Measurements from ENCODE around the gene KRTAP4-4. TPM values are rescaled to one million over a fixed set of nuclear protein-coding genes. Genes with fewer than 3 reads are reported as not detected.

The KRTAP4-4 gene
- total and polyA plus RNA-seq, 9 of the 15 experiments (the other 6 are each of a cell fraction or from before 2014, with no cell fraction given): not detected

GRCh38 chr17:41184480-41184961 is 24.0 kb upstream of the KRTAP4-4 start, which contains the start of gene KRTAP4-1:
KRTAP4-1 (minus strand) TSS chr17:41184911; CDS start chr17:41184854, 57 bp downstream.
- Histone ChIP-seq H3K4me3 (no peak within 1 kb of the TSS), H3K27ac (ENCODE audit: extremely low read depth, low read depth, low read length) (no peak within 1 kb of the TSS), H3K9ac (ENCODE audit: insufficient read depth in 1 of 2, low read depth in 2 of 2, low read length in 2 of 2) (no peak within 1 kb of the TSS), H3K27me3 (ENCODE audit: control insufficient read depth in 2 of 2, insufficient read depth in 2 of 2, low read length in 2 of 2) (peaks cover 0 to 11% of the 10 kb centered on the region in 2 experiments; a peak in 3 of 5 replicates), H3K9me3 (replicated peaks; ENCODE audit: control insufficient read depth, insufficient read depth, low read depth, low read length) (no peaks in the 10 kb centered on the region), H3K4me1 (replicated peaks in 1 of 2; ENCODE audit: control insufficient read depth in 2 of 2, insufficient read depth in 2 of 2, low read length in 2 of 2) (peaks cover 0 to 2% of the 10 kb centered on the region in 2 experiments; a peak in 2 of 5 replicates), H2AFZ (ENCODE audit: low read depth, low read length) (no peak within 1 kb of the TSS), H3K36me3 (ENCODE audit: control insufficient read depth, insufficient read depth, low read length) (no peaks in the 10 kb centered on the region), H3K9me1 (ENCODE audit: control insufficient read depth, insufficient read depth, low read length) (no peaks in the 10 kb centered on the region), H4K20me1 (replicated peaks; ENCODE audit: control insufficient read depth, insufficient read depth, low read length) (no peaks in the 10 kb centered on the region), H3K79me2 (ENCODE audit: control insufficient read depth, insufficient read depth, low read length) (no peaks in the 10 kb centered on the region), H3K4me2 (ENCODE audit: insufficient read depth, low read length) (no peak within 1 kb of the TSS)
- FAIRE-seq (no peak), ATAC-seq (no peak), DNase-seq (ENCODE audit: extremely low read depth in 1 of 4, low spot score in 3 of 4) (no peak)
- in situ Hi-C loops (cut with MboI): no loop called here
- ChIA-PET POLR2A (interaction anchor here (0.8 to 1.1 kb wide), 2 partner anchors 9 to 13 kb away, joined by 3 to 4 read pairs; no protein-coding TSS in a partner anchor), CTCF (ENCODE audit: low intra/inter-chr PET ratio) (no interaction called here)
- intact Hi-C loops (cut with micrococcal nuclease): no loop called here
- BruUV-seq (replicated peaks): no TSS peak
- no peak for TF ChIP-seq PPARD (CRISPR knock-in tag; IDR thresholded peaks at IDR 0.05)
- TF ChIP-seq TCFL5 (CRISPR knock-in tag; conservative IDR thresholded peaks at IDR 0.05): no peak
- no peak for TF ChIP-seq HINFP (tag; conservative IDR thresholded peaks at IDR 0.05; ENCODE audit: low read depth)
- TF ChIP-seq GTF2A2 (tag; IDR thresholded peaks at IDR 0.05): no peak
- no peak for TF ChIP-seq SREBF2 (CRISPR knock-in tag; IDR thresholded peaks at IDR 0.05)
- TF ChIP-seq PTRF (tag; IDR thresholded peaks at IDR 0.05): no peak
- TF ChIP-seq STAG1 (CRISPR knock-in tag; IDR thresholded peaks at IDR 0.05; ENCODE audit: borderline replicate concordance): no peak
- no peak for TF ChIP-seq PCBP2 (IDR thresholded peaks at IDR 0.05; ENCODE audit: low read depth, low read length, poor library complexity, severe bottlenecking)
- no peak for TF ChIP-seq STAT5B (CRISPR knock-in tag; IDR thresholded peaks at IDR 0.05)
- WGBS (ENCODE audit: insufficient coverage, low coverage, missing lambda C conversion rate): 0% methylated on average over 9 of the region's 9 CpGs

All from K562 (cell line).